ENCODE results near the gene MC1R. TPM values are rescaled to one million over a fixed set of nuclear protein-coding genes. Genes with fewer than 3 reads are reported as not detected.

Gene MC1R
- total RNA-seq, 8 experiments from 2014 or later, result 2.8 to 8.4 (median 5.1) TPM

DNA sequence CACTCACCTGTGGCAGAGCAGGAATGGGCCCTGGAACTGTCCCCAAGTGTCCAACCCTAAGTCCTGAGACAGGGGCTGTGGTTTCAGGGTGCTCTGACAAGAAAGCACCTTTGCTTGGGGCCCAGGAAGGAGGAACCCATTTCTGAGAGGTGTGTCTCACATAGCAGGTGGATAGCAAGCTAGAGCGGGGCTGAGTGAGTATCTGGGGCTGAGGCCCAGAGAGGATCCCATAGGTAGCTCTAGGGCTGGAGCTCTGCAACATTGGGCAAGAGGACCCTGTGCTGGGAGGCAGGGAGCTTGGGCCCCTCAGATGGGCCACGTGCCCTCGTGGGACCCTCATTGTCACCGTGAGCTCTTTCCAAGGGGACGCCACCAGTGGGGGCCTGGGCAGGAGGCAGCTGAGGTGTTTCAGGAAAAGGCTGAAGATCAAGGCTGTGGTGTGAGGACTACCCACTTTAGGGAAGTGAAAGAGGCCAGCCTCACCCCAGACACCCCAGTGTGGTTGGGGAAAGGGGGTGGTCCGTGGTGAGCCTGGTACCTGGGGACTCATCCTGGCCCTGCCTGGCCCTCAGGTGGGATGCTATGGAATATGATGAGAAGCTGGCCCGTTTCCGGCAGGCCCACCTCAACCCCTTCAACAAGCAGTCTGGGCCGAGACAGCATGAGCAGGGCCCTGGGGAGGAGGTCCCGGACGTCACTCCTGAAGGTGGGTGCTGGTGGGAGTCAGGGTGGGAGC lies 35.2 kb downstream of the MC1R start:
- in situ Hi-C loops (cut with MboI; ENCODE audit: low pct_unique_long_range_greater_than_20kb in 2 of 9, low sequenced_read_pairs in 9 of 9, unreplicated experiment in 9 of 9), result no loop called here
- Histone ChIP-seq H3K27ac (no peak overlapping the region), H3K4me3 (no peak overlapping the region), H3K4me1 (replicated peaks in 1 of 2) (peaks cover 10 to 15% of the 10 kb centered on the region in 2 donors)
- ATAC-seq (replicated peaks in 6 of 8), result no peak
- WGBS, 10 experiments, result 79 to 100% (median 90%) methylated on average over 1 to 6 of the region's 11 CpGs; no CpG with 5 or more reads in 5 of the 10 experiments

DNA sequence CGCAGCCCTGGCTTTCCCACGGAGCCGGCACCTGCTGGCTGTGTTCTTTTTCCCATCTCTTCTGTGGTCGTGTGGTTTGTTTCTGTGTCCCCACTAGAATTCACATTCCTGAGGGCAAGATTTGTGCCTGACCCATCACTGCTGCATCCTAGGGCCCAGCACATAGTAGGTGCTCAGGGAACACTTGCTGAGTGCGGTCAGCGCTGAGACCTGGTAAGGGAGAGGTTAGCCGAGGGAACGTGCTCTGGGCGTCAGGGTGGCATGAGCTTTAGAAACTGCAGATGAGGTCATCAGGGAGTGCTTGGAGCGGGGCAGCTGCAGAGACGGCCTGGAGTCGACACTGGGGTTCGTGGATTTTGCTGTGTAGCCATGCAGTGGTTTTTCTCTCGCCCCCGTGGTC lies 35.8 kb downstream of the MC1R start:
- in situ Hi-C loops (cut with MboI; ENCODE audit: low pct_unique_long_range_greater_than_20kb in 2 of 9, low sequenced_read_pairs in 9 of 9, unreplicated experiment in 9 of 9), result no loop called here
- WGBS, 10 experiments, result 92 to 100% (median 100%) methylated on average over 1 to 6 of the region's 15 CpGs; no CpG with 5 or more reads in 3 of the 10 experiments
- H3K4me3 ChIP-seq, result no peak overlapping the region
- peaks cover 8 to 13% of the 10 kb centered on the region in 2 donors for H3K4me1 ChIP-seq (replicated peaks in 1 of 2)
- ATAC-seq (replicated peaks in 6 of 8), result no peak
- H3K27ac ChIP-seq, result no peak overlapping the region

DNA sequence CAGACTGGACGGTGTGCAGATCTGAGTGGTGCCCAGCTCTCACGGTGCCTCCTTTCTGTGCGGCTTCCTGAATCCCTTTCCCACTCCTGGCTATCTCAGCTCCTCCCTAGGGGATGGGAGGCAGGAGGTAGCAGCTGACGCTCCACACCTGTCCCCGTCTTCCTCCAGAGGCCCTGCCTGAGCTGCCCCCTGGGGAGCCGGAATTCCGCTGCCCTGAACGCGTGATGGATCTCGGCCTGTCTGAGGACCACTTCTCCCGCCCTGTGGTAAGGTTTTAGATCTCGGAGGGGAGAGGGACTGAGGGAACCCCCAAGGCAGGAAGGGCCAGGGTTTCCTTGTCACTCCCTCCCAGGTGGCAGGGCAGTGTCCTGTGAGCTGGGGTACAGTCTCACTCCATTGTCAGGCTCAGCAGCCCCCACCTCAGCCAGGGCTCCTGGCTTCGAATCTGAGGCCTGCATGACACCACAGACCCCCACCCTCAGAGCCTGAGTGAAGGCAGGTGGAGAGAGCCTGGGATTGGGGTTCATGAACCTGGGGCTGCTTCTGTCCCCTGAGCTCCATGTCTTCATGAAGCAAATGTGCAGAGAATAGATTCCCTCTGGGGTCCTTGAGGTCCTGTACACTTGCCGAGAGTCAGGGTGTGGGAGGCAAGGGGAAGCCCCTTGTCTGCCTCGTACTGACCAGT lies 36.5 kb downstream of the MC1R start:
- no peak for ATAC-seq (replicated peaks in 6 of 8)
- in situ Hi-C loops (cut with MboI; ENCODE audit: low pct_unique_long_range_greater_than_20kb in 2 of 9, low sequenced_read_pairs in 9 of 9, unreplicated experiment in 9 of 9), result no loop called here
- Histone ChIP-seq H3K4me3 (no peak overlapping the region), H3K27ac (no peak overlapping the region), H3K4me1 (replicated peaks in 1 of 2) (peaks cover 5 to 9% of the 10 kb centered on the region in 2 donors)
- WGBS, 10 experiments, result 80 to 100% (median 94%) methylated on average over 1 to 7 of the region's 15 CpGs; no CpG with 5 or more reads in 6 of the 10 experiments

DNA sequence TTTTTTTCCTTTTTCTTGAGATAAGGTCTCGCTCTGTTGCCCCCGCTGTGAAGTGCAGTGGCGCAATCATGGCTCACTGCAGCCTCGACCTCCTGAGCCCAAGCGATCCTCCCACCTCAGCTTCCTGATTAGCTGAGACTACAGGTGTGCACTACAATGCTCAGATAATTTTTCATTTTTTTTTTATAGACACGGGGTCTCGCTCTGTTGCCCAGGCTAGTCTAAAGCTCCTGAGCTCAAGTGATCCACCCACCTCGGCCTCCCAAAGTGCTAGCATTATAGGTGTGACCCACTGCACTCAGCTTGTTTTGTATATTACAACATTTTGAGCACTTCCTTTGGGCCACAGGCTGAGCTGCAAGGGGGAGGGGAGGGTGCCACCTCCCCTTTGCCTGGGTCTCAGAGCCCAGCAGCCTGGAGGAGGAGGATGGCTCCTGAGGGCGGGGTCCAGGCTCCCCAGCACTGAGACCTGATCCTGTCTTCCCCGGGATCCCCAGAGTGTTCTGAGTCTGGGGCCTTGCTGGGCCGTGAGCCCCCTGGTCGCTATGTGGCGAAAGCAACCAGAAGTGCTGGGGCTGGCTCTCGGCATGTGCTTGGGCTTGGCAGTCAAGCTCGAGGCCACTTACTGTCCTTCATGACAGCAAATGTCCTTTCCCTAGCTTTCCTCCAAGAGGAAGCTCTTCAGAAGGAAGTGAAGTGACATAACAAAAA lies 38.0 kb downstream of the MC1R start:
- WGBS, 10 experiments, result 90 to 100% (median 99%) methylated on average over 1 to 11 of the region's 15 CpGs; no CpG with 5 or more reads in 1 of the 10 experiments
- H3K4me1 ChIP-seq (replicated peaks in 1 of 2), result peaks cover 5 to 9% of the 10 kb centered on the region in 2 donors
- ATAC-seq (replicated peaks in 6 of 8), result no peak
- no peak overlapping the region for H3K27ac ChIP-seq
- H3K4me3 ChIP-seq, result no peak overlapping the region
- in situ Hi-C loops (cut with MboI; ENCODE audit: low pct_unique_long_range_greater_than_20kb in 2 of 9, low sequenced_read_pairs in 9 of 9, unreplicated experiment in 9 of 9), result no loop called here

DNA sequence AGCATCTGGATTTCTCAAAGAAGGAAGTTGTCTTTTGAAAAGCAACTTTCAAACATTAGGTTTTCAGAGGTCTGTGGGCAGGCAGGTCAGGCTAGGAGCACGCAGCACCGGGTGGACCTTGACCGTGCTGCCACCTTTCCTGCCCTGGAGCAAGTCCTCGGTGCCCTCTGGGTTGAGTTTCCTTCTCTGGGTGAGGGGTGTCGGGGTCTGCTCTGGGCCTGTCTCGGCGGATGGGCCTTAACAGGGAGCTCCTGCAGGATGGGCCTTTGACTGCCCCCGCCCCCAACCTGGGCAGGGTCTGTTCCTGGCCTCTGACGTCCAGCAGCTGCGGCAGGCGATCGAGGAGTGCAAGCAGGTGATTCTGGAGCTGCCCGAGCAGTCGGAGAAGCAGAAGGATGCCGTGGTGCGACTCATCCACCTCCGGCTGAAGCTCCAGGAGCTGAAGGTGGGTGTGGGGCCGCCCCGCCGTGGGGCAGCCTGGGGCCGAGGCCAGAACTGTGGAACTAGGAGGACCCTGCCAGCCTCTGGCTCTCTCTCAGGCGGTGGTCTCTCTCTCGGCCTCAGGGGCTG lies 38.6 kb downstream of the MC1R start:
- no peak for ATAC-seq (replicated peaks in 6 of 8)
- peak overlapping the region in 1 of 5 donors; percentile 6 for H3K4me3 ChIP-seq
- in situ Hi-C loops (cut with MboI; ENCODE audit: low pct_unique_long_range_greater_than_20kb in 2 of 9, low sequenced_read_pairs in 9 of 9, unreplicated experiment in 9 of 9), result no loop called here
- WGBS, 10 experiments, result 88 to 100% (median 100%) methylated on average over 1 to 8 of the region's 23 CpGs; no CpG with 5 or more reads in 5 of the 10 experiments
- peaks cover 5 to 9% of the 10 kb centered on the region in 2 donors for H3K4me1 ChIP-seq (replicated peaks in 1 of 2)
- peak overlapping the region; percentile 72 to 75 for H3K27ac ChIP-seq

DNA sequence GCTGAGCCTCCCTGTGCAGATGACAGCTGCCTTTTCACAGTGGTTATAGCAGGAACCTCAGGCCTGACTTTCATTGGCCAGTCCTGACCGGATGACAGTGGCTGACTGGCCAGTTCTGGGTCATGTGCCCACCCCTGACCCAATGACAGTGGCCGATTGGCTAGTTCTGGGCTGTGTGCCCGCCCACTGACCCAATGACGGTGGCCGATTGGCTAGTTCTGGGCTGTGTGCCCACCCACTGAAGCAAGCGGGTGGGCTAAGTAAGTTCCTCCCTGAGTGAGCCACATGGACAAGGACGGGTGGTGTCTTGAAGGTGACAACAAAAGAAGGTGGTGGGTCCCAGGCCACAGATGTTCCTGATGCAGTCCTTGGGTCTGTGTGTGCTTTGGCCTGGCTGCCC lies 39.4 kb downstream of the MC1R start:
- peaks cover 5 to 9% of the 10 kb centered on the region in 2 donors for H3K4me1 ChIP-seq (replicated peaks in 1 of 2)
- in situ Hi-C loops (cut with MboI; ENCODE audit: low pct_unique_long_range_greater_than_20kb in 2 of 9, low sequenced_read_pairs in 9 of 9, unreplicated experiment in 9 of 9), result no loop called here
- H3K4me3 ChIP-seq, result no peak overlapping the region
- H3K27ac ChIP-seq, result peak overlapping the region; percentile 72 to 77
- peak; percentile 45 to 95 (median 90) for ATAC-seq (replicated peaks in 6 of 8)
- WGBS, 10 experiments, result 65 to 100% (median 81%) methylated on average over 1 to 3 of the region's 7 CpGs; no CpG with 5 or more reads in 6 of the 10 experiments

DNA sequence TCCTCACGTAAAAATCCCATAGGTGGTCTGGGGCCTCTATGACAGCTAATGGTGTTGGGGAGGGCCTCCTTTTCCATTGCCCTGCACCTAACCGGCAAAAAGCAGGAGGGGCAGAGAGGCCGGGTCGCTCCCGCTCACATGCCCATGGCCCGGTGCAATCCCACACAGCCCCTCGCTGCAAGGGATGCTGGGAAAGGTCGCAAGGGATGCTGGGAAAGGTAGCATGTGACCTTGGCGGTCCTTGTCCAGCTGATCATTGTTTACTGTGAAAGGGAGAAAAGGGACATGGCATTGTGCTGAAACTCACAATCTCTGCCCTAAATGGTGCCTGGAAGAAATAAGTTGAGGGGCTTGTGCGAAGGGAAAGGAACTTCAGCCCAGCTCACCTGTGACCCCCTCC lies 39.9 kb downstream of the MC1R start:
- WGBS, 10 experiments, result 93 to 100% (median 98%) methylated on average over 1 to 6 of the region's 10 CpGs; no CpG with 5 or more reads in 4 of the 10 experiments
- peak overlapping the region in 1 of 2 donors; percentile 77 for H3K27ac ChIP-seq
- no peak for ATAC-seq (replicated peaks in 6 of 8)
- no peak overlapping the region for H3K4me3 ChIP-seq
- peaks cover 5 to 9% of the 10 kb centered on the region in 2 donors for H3K4me1 ChIP-seq (replicated peaks in 1 of 2)
- in situ Hi-C loops (cut with MboI; ENCODE audit: low pct_unique_long_range_greater_than_20kb in 2 of 9, low sequenced_read_pairs in 9 of 9, unreplicated experiment in 9 of 9), result no loop called here

DNA sequence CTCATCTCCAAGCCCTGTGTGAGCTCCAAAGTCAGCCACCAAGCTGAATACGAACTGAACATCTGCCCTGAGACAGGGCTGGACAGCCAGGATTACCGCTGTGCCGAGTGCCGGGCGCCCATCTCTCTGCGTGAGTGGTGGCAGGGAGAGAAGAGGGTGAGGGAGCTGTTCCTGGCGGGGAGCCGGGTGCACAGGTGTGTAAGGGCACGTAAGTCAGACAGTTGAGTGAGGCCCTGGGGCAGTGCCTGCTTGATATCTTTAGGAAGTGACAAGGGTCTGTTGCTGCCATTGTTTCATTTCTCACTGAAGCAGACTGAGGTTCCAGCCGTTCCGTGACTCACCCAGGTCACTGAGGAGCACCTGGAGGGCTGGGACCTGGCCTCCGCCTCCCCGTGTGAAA lies 42.3 kb downstream of the MC1R start:
- Histone ChIP-seq H3K4me3 (no peak overlapping the region), H3K4me1 (replicated peaks in 1 of 2) (peaks cover 5 to 9% of the 10 kb centered on the region in 2 donors), H3K27ac (no peak overlapping the region)
- no peak for ATAC-seq (replicated peaks in 6 of 8)
- WGBS, 10 experiments, result 80 to 95% (median 85%) methylated on average over 1 to 6 of the region's 13 CpGs; no CpG with 5 or more reads in 6 of the 10 experiments
- in situ Hi-C loops (cut with MboI; ENCODE audit: low pct_unique_long_range_greater_than_20kb in 2 of 9, low sequenced_read_pairs in 9 of 9, unreplicated experiment in 9 of 9), result no loop called here

DNA sequence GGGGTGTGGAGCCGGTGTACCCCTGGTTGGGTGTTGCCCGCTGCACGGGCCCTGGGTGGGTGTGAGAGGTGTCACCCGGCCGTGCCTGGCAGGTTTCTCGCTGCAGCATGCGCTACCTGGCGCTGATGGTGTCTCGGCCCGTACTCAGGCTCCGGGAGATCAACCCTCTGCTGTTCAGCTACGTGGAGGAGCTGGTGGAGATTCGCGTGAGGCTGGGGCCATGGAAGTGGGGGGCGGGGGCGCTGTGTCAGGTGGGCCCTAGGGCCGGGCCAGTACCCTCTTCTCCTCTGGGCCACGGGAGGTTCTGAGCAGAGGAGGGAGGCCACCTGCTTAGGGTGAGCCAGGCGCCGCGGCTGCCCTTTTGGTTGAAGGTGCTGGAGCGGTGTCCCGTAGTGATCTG lies 43.3 kb downstream of the MC1R start:
- Histone ChIP-seq H3K27ac (no peak overlapping the region), H3K4me1 (replicated peaks in 1 of 2) (peaks cover 9% of the 10 kb centered on the region in 2 donors), H3K4me3 (no peak overlapping the region)
- 97 to 100% methylated on average over 2 to 5 of the region's 23 CpGs; no CpG with 5 or more reads in 8 of the 10 experiments for WGBS, 10 experiments
- ATAC-seq (replicated peaks in 6 of 8), result no peak
- in situ Hi-C loops (cut with MboI; ENCODE audit: low pct_unique_long_range_greater_than_20kb in 2 of 9, low sequenced_read_pairs in 9 of 9, unreplicated experiment in 9 of 9), result no loop called here

DNA sequence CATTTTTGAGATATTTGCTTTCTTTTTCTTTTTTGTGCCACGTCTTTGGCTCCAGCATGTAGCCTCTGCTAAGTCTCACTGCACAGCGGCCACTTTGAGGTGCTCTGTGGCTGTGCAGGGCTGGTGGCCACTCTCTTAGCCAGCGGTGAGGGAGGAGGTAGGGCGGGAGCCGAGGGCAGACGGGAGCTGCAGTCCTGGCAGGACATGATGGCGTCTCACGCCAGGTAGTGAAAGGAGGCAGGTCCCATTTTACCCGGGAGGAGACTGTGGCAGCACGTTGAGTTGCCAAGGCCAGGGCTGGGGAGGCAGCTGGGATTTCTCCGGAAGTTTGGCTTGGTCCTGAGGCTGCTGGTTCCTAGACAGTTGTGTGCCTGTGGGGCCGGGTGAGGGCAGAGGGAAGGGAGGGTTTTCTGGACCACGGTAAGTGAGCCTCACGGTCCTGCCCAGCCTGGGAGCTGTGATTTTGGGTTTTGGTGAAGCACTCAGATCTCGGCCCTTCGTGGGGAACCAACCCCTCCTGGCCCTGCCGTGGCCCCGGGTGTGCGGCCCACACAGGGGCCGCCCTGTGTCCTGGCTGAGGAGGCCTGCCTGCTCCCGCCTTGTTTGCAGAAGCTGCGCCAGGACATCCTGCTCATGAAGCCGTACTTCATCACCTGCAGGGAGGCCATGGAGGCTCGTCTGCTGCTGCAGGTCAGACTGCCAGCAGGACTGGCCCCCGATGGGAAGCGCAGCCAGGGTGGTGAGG lies 44.3 kb downstream of the MC1R start:
- H3K4me1 ChIP-seq (replicated peaks in 1 of 2), result peaks cover 3 to 16% of the 10 kb centered on the region in 2 donors
- in situ Hi-C loops (cut with MboI; ENCODE audit: low pct_unique_long_range_greater_than_20kb in 2 of 9, low sequenced_read_pairs in 9 of 9, unreplicated experiment in 9 of 9), result no loop called here
- H3K4me3 ChIP-seq, result no peak overlapping the region
- WGBS, 10 experiments, result 60 to 100% (median 80%) methylated on average over 2 to 7 of the region's 26 CpGs; no CpG with 5 or more reads in 5 of the 10 experiments
- ATAC-seq (replicated peaks in 6 of 8), result no peak
- no peak overlapping the region for H3K27ac ChIP-seq

DNA sequence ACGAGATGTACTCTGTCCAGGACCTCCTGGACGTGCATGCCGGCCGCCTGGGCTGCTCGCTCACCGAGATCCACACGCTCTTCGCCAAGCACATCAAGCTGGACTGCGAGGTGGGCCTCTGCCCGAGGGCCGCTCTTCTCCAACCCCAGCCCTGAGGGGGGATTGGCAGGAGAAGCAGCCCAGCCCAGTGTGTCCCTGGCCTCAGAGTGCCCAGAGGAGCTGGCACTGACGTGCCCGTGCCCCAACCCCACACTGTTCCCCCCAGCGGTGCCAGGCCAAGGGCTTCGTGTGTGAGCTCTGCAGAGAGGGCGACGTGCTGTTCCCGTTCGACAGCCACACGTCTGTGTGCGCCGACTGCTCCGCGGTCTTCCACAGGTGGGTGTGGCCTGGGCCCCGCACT lies 45.5 kb downstream of the MC1R start:
- in situ Hi-C loops (cut with MboI; ENCODE audit: low pct_unique_long_range_greater_than_20kb in 2 of 9, low sequenced_read_pairs in 9 of 9, unreplicated experiment in 9 of 9), result no loop called here
- Histone ChIP-seq H3K27ac (no peak overlapping the region), H3K4me3 (no peak overlapping the region), H3K4me1 (replicated peaks in 1 of 2) (peaks cover 0 to 14% of the 10 kb centered on the region in 2 donors)
- 100% methylated on average over 1 of the region's 25 CpGs; no CpG with 5 or more reads in 9 of the 10 experiments for WGBS, 10 experiments
- peak in 2 of 8 experiments; percentile 5 to 11 for ATAC-seq (replicated peaks in 6 of 8)
